HG03066 (cell line): ENCODE measurements around the gene SNW1.

Source experiments
- ATAC-seq: cut with Tn5 transposase; IDR thresholded peaks from one replicate; pipeline ENCODE4 v1.9.1; 2021; ENCODE audit warnings: low read depth; ENCODE audit not compliant: unreplicated experiment

Gene SNW1

GRCh38 chr14:77674931-77675330, 86.0 kb downstream of the SNW1 start:
- ATAC-seq, result no peak

GRCh38 chr14:77673193-77673592, 87.8 kb downstream of the SNW1 start:
- ATAC-seq, result no peak
